ENCODE data around the gene SLC39A11.

GRCh38 chr17:72954579-72954978 lies 137.9 kb downstream of the SLC39A11 start:
- TF ChIP-seq CTCF (IDR thresholded peaks at IDR 0.05): no peak
- TF ChIP-seq POLR2A (IDR thresholded peaks at IDR 0.05): no peak
